22Rv1 (cell line): ENCODE results near the gene PTBP3.
"Not testable (repeated sequence)": the region's sequence is repeated elsewhere in the genome, so short reads cannot be mapped to it uniquely, and the experiment has no call there.

Source experiments
- CTCF ChIP-seq: fragments of 450-650 bp; IDR thresholded peaks from 2 replicates; pipeline ENCODE4 v1.5.1; 2017; ENCODE audit warnings: mild to moderate bottlenecking
- ZFX ChIP-seq: fragments of 450-650 bp; IDR thresholded peaks from 2 replicates; pipeline ENCODE4 v1.6.1; 2017; ENCODE audit warnings: antibody characterized with exemption, borderline replicate concordance

GRCh38 chr9:112373666-112374065 is 40.2 kb upstream of the PTBP3 start:
- TF ChIP-seq CTCF, ZFX: not testable (repeated sequence)
